ENCODE results near the gene LY6G6F. TPM values are rescaled to one million over a fixed set of nuclear protein-coding genes. Genes with fewer than 3 reads are reported as not detected.
A peak's percentile ranks its signal among the peaks of the same experiment; 100 is the strongest.

Gene LY6G6F
- total and polyA plus RNA-seq, 2 of the 13 experiments (the other 11 are each of a cell fraction or from before 2014, with no cell fraction given) = not detected

GRCh38 chr6:31665501-31666336 lies 40.9 kb upstream of the LY6G6F start, which contains the start of gene CSNK2B (continued):
- TF ChIP-seq ZIK1 (CRISPR knock-in tag; IDR thresholded peaks at IDR 0.05; ENCODE audit: borderline replicate concordance, low read depth) (no peak), MTA3 (CRISPR knock-in tag; IDR thresholded peaks at IDR 0.05) (no peak), TFDP1 (CRISPR knock-in tag; IDR thresholded peaks at IDR 0.05; ENCODE audit: borderline replicate concordance) (peak; percentile 79; the same call in 1 of the 2 replicates), ZNF737 (CRISPR knock-in tag; IDR thresholded peaks at IDR 0.05; ENCODE audit: borderline replicate concordance) (no peak), ARID2 (CRISPR knock-in tag; IDR thresholded peaks at IDR 0.05; ENCODE audit: borderline replicate concordance) (peak; percentile 92; the same call in 1 of the 2 replicates), SMARCC2 (IDR thresholded peaks at IDR 0.05) (no peak), PREB (CRISPR knock-in tag; IDR thresholded peaks at IDR 0.05) (no peak), CSRNP1 (CRISPR knock-in tag; IDR thresholded peaks at IDR 0.05) (peak; percentile 94), HNF4A (CRISPR knock-in tag; IDR thresholded peaks at IDR 0.05) (no peak), TBL1XR1 (IDR thresholded peaks at IDR 0.05; ENCODE audit: borderline replicate concordance, low read length, partially characterized antibody) (peak; percentile 88), HNRNPLL (IDR thresholded peaks at IDR 0.05; ENCODE audit: low read depth, low read length, poor library complexity, severe bottlenecking) (peak; percentile 65), AKNA (CRISPR knock-in tag; IDR thresholded peaks at IDR 0.05; ENCODE audit: borderline replicate concordance) (no peak), CENPX (CRISPR knock-in tag; IDR thresholded peaks at IDR 0.05) (no peak), NCOA5 (CRISPR knock-in tag; IDR thresholded peaks at IDR 0.05) (no peak), ZNF354B (CRISPR knock-in tag; IDR thresholded peaks at IDR 0.05) (no peak; the same call in 1 of the 2 replicates), ZNF639 (CRISPR knock-in tag; conservative IDR thresholded peaks at IDR 0.05) (0 out of 2 replicates have a peak, but pooled peaks have one; percentile 62), ZFY (CRISPR knock-in tag; IDR thresholded peaks at IDR 0.05) (peak; percentile 88)
